Measurements from ENCODE around the gene EXOC4.
"Not testable (repeated sequence)": the region's sequence is repeated elsewhere in the genome, so short reads cannot be mapped to it uniquely, and the experiment has no call there.

The EXOC4 gene

DNA sequence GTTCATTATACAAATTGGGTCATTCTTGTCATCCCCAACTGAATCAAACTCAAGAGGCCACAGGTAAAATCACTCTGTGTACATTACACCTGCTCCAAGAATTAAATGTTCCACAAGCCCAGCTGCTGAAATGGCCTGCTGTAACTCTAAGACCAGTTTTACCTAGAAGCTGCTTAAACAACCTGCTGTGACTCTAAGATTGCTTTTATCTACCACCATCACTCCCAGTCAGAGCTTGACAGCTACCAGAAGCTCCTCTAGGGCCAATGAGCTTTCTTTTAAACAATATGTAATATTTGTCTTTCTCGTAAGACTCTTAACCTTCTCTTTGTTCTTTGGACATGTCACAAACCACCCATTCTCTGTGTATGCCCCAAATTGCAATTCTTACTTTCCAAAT, 732.4 kb downstream of the EXOC4 start:
- DNase-seq (ENCODE audit: low read depth), result no peak

DNA sequence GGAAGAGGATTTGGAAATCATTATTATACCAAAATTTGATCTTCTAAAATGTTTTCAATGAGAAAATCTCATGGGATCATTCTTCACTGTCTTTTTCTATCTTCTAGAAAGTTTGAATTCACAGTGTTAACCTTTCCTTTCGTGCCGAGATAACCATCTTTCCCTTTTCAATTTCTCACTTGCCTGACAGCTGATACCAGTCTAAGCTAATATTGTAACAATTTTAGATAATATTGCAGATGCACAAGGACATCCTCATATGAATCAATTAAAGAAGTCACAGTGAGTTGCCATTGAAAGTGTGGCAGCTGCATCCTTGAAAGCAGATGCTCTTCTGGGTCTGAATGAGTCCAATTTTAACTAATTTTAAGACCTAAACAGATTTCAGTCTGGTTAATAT, 734.7 kb downstream of the EXOC4 start:
- no peak for DNase-seq (ENCODE audit: low read depth)

DNA sequence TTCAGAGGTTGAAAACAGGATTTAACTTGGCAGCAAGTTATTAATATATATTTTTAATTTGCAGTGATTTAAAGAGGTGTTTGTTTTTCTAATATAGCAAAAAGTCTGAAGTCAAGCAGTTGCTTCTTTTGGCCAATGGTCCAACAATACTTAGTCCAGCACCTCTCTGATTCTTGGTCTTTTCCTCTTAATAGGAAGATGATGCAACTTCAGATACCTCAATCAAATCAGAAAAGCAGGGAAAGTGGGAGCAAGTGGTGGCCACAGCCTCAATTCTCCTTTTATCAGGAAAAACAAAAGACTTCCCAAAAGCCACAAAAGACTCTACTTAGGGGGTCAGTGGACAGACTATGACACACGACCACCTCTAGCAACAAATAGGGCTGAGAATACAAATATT, 740.7 kb downstream of the EXOC4 start:
- no peak for DNase-seq (ENCODE audit: low read depth)

DNA sequence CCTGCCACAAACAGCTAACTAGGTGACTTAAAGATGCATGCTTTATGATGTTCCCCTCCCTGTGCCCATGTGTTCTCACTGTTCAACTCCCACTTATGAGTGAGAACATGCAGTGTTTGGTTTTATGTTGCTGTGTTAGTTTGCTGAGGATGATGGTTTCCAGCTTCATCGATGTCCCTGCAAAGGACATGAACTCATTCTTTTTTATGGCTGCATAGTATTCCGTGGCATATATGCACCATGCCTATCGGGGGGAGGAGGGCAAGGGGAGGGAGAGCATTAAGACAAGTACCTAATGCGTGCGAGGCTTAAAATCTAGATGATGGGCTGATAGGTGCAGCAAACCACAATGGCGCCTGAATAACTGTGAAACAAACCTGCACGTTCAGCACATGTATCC, 741.2 kb downstream of the EXOC4 start:
- DNase-seq (ENCODE audit: low read depth), result not testable (repeated sequence)

DNA sequence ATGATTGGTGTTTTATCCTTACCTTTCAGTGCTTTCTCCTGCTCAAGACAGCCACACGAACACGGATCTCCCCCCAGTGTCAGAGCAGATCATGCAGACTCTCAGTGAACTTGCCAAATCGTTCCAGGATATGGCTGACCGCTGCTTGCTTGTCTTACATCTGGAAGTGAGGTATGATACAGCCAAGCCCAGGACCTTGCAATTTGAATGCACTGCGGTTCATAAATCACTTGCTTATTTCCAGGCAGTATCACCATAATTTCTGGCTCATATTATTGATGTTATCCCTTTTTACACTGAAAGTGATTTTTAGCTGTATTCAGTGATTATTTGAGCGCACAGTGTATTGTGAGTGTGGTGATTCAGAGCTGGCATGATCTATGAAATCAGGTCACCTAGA, 744.6 kb downstream of the EXOC4 start:
- no peak for DNase-seq (ENCODE audit: low read depth)

DNA sequence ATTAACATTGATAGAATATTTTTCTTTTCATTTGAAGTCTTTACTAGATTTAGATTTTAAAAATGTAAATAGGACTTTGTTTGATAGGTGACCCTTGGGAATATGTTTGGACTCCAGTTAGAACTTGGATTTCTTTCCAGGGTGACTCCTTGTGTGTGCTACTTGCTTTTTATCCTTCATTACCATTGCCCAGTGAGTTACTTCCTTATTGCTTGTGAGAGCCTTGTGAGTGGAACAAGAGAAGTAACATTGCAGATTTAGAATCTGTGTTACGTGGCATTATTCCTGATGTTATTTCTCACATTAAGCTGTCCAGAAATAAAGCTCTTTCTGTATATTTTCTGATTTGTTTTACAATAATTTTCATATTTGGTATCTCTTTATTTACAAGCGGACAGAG, 746.3 kb downstream of the EXOC4 start:
- DNase-seq (ENCODE audit: low read depth), result no peak

DNA sequence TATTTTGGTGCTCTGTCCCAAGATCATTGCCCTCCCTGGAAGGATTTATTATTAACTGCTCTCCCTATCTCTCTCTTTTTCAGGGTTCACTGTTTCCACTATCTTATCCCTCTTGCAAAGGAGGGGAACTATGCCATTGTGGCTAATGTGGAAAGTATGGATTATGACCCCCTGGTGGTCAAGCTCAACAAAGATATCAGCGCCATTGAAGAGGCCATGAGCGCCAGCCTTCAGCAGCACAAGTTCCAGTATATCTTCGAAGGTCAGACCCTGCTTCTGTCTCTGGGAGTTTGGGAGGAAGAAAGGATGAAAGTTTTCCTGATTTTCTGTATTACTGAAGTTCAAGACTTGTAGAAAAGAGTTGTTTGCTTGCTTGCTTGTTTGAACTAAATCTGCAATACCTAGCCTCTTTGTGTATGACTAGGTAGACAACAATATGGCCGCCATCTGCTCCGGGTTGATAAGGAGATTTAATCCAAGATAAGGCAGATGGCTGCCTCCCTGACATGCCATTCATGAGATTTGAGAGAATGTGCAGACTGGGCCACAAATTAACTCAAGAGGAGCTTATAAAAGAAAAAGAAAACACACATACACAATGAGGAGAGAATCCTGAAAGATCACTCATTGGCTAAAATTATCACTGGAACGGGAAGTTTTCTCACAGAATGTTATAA, 752.1 kb downstream of the EXOC4 start:
- DNase-seq (ENCODE audit: low read depth), result no peak

DNA sequence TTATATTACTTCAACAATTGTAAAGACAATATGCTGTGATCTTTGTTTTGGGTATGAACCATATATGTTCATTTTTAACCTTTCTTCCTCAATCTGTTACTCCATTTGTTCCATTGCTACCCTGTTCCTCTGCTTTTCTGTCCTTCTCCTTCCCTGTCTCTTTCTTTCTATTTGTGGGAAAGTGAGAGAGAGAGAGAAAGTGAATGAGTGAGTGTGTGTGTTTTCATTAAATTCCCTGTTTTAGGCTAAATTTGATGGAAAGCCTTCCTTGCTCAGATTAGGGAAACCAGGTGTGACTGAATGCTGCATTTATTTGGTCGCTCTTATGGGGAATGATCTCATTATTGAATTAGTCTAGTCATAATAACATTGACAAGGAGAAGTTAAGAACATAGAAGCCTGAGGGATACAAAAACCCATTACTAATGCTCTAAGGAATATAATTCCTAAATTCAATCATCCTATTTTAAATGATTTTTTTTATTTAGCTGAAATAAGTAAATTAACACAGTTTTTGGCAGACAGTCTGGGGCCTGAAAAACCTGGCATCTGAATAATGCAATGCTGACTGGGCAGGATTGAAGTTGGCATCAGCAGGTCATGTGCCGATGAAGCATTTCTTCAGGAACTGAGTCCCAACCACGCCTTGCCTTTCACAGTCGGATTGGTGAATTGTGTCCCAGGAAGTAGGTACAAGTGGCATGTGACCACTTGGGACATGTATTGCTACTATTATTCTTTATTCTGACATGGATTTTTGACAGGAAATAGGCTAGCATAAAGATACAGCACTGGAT, 756.6 kb downstream of the EXOC4 start:
- no peak for DNase-seq (ENCODE audit: low read depth)

DNA sequence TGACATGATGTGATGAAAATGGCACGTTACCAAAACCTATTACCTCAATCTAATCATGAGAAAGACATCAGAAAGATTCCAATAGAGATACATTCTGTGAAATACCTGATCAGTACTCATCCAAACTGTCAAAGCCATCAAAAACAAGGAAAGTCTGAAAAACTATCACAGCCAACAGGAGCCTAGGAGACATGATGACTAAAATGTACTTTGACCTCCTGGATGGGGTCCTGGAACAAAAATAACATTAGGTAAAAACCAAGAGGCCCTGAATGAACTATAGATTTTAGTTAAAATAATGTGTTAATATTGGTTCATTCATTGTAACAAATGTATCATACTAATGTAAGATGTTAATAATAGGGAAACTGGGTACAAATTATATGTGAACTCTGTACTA, 760.4 kb downstream of the EXOC4 start:
- DNase-seq (ENCODE audit: low read depth), result no peak

DNA sequence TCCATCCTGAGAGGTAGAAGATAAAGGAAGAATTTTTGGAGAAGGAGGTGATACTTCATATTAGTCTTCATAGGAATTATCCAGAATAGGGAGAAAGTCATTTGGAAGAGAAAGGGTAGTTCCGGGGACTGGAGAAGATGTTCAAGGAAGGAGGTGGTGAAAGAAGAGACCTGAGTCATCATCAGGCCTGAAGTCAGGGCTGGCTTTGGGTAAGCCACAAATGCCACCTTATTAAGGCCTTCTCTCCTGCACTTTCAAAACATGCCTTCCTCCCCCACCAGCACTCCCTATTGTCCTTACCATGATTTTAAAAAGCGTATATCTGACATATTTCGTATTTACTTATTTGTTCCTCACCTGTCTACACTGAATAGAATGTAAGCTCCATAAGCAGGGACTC, 762.1 kb downstream of the EXOC4 start:
- DNase-seq (ENCODE audit: low read depth), result no peak

DNA sequence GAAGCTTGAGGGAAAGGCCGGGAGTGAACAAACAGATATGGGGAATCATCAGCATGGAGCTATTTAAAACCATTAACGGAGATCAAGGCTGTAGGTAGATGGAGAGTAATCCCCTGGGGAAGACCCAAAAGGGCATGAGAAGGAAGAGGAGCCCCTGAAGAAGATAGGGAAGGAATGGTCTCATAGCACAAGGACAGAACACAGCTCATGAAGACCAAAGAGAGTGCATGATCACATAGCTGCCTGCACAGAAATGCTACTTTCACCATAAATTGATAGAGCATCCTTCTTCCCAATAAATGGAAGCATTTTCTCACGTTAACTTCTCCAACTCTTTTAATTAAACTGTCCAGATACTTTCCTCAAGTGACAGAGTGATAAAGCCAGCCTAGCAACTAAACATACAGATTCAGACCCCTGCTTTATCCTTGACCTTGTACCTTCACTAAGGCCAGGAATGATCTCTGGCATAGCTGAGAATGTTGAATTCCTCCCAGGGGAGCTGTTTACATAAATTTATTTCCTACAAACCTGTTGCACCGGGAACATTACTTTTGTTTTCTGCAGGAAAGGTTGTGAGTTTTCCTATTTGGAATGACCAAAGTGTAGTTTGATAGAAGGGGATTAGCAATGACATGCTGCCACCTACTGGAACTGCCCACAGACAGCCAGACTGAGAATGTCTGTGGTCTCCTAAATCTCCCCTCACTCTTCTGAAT, 763.5 kb downstream of the EXOC4 start:
- DNase-seq (ENCODE audit: low read depth), result no peak

DNA sequence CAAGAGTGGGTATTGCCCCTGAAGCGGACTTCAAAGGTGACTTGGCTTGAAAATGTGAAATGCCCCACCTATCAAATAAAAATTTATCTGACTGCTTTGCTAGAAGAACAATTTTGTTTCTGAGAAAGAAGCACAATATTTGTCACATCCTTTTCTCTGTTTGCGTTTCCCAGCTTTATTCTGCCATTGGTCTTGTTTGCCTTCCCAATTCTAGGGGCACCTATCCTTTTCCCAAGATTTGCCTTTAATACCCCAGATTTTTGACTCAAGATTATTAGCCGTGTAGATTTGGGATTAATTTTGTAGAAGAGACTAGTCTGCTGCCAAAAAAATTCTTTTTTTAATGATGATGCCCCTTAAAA, 764.0 kb downstream of the EXOC4 start:
- DNase-seq (ENCODE audit: low read depth), result no peak

DNA sequence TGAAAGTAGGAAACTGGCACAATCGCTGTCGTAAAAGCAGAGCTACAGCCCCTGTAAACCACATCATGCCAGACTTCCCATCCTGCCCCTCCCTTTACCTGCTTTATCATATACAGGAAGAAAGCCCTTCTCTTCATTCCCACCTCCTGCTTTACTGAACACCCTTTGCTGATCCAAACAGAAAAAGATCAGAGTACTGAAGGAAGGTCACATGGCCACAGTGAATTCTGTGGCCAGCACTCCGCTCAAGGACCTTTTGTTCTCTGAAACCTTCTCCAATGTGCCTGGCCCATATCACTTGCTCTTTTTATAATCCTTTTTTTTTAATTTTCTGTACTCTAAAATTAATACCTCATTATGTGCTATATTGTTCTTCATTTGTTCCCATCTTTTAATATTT, 765.4 kb downstream of the EXOC4 start:
- no peak for DNase-seq (ENCODE audit: low read depth)

DNA sequence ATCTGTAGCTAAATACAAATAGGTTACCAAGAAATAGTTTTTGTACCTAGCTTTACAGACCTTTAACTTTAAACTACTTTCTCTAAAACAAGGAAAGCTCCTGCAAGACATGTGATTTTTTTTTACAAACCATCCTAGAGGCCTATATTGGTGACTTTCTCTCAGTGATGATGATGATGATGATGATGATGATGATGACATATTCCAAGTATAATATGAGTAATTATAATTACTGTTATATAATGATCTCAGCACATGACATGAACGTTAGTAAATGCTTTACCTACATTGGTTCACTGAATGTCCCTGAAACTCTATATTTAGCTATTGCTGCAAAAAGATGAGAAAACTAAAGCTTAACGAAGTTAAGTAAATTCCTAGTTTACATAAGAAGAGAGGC, 766.4 kb downstream of the EXOC4 start:
- DNase-seq (ENCODE audit: low read depth), result no peak

DNA sequence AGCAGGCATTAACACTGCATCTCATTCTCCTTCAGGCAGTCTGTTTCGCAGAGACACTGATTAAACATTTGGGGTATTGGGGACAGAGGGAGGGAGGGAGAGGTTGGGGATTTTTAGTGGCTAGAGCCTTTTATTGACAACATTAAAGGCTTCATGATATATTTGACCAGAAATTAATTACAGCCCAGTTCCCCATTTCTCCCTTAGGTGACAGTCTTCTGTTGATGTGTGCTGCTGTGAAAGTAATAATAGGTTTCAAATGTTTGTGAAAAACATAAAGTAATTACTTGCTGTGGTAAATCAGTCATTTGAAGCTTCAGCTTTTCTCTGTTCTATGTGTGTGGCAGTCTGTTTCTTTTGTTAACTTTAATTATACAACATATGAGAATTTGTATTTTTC, 769.0 kb downstream of the EXOC4 start:
- DNase-seq (ENCODE audit: low read depth), result no peak

DNA sequence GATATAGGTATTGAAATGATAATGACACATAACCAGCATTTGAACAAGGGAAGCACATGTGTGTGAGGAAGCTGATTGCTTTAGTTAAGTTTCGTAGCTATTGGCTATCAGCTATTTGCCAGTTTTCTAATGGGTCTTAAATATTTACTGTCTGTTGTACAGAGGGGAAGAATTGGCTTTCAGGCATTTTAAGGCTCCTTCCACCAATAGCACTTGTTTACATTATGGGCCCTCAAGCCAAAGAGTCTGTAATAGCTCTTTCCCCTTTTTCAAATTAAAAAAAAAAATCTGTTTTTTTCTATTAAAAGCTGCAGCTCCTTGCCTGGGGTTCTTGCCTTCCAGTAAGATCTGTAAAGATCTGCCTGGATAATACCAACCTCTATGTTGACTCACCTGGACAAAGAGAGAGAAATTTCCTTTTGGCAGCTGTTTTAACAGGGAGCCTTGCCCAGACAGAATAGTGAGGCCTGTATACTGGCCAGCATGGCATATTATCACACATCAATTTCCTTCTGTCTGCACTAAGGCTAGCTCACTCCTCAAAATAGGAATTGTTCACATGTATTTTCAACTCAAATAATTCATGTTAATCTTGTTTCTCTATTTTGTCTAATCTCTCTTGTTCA, 769.5 kb downstream of the EXOC4 start:
- no peak for DNase-seq (ENCODE audit: low read depth)

DNA sequence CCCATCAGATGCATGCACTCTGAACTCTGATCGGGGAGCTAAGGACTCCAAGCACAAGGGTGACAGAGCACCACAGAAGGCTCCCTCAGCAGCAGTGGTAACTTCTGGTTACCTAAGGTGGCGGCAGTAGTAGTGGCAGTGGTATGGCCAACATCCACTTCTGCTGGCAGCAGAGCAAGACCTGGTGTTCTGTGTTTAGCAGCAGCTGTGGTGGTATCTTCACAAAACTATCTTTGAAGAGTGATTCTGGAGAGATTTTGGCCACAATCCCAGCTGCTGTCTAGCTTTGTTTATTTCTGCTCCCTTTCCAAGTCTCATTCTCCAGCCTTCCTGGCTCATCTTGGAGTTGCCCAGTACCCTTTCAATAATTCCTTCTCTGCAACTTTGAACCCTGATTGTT, 771.9 kb downstream of the EXOC4 start:
- no peak for DNase-seq (ENCODE audit: low read depth)

DNA sequence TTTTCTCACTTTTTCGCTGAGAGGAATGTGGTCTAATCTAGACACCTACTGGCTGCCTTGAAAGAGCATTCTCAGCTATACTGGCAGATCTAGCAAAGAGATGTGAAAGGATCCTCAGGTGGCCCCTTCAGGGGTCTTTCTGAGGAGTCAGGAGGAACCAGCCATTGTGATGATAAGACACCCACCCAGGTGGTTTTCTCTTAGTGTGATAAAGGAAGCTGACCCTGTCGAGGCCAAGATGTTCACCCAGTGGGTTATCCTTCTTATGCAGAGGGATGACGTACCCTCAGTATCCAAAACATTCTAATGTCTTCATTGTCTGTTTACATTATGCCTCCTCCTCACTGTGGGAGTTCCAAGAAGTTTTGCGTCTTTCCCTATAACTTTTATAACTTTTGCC, 776.0 kb downstream of the EXOC4 start:
- DNase-seq (ENCODE audit: low read depth), result no peak

DNA sequence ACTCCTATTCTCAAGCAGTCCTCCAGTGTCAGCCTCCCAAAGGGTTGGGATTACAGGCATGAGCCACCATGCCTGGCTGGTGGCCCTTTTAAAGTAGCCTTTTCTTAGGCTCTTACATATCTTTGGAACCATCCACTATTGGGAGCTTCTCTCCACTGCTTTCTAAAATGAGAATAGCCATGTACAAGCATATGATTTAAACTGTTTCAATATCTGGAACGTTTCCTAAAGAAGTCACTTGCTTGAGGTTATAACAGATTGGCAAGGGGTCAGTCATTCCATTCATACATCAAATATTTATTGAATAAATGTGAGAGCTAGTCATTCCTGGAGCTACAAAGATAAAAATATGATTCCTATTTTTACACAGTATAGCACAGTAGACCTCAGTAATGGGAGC, 776.9 kb downstream of the EXOC4 start:
- no peak for DNase-seq (ENCODE audit: low read depth)

DNA sequence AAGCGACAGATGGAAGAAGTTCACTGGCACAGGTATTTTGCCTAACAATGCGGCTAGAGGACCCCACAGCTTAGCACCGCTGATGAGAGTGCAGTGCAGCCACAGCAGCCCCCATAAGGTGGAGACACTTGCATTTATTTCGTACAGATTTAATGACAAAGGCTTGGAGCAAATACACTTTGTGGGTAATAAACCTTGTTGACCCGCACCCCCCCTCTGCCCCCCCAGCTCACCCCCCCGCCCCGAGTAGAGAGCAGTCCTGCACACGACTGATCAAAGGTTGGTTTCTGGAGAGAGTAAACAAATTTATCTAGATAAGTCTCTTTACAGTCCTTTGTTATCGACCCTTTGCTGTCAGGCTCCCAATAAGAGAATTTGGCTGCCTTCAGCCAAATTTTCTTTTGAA, 777.6 kb downstream of the EXOC4 start:
- no peak for DNase-seq (ENCODE audit: low read depth)

DNA sequence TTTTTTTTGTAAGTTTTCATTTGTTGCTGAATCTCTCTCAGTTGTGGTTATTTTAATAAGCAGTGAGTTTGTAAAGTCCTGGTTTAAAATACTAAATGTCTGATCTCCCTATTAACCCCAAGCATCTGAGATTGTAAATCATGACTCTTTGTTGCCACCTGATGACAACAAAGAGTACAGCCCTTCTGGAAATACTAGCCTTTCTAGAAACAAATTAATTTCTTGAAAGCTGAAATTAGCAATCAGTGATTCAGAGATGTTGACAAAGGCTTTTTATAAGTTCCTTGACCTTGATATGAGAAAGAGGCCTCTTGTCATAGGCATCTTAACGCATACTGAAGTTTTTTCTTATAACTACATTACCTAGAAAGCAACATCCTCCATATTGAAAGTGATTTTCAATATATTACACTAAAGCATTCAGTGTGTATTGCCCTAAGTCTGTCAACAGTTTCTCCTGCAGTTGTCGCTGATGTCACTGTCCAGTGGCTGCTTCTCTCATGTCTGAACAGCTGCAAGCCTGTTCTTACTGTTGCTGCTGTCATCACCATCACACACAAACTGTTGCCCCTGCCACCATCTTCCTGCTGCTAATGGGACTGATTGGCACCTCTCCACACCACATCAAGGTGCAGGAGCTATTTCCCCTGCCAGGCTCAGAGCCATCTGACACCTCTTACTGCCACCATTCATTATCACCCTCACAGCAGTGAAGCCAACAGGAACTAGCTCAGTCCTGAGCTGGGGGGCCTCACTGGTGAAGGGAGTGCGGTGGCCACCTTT, 779.1 kb downstream of the EXOC4 start:
- DNase-seq (ENCODE audit: low read depth), result no peak

DNA sequence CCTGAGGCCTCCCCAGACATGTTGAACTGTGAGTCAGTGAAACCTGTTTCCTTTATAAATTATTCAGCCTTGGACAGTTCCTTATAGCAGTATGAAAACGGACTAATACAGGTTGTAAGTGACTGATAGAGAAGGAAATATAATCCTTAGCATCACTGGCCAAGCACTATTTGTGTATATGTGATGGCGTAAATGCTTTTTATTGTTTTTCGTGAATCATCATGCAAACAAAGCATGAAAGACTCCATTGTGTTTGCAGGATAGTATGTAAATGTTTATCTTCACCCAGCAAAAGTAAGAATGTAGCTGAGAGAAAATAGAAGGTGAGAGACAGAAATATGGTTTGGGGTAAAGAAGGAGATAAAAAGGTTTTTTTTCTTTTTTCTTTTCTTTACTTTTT, 781.8 kb downstream of the EXOC4 start:
- no peak for DNase-seq (ENCODE audit: low read depth)
